IMR-90 (cell line): Measurements from ENCODE around the gene SGSM2. TPM values are rescaled to one million over a fixed set of nuclear protein-coding genes. Genes with fewer than 3 reads are reported as not detected.

Experiments used
- ATAC-seq: fragments of 200-7000 bp; cut with Tn5 transposase; 2 replicates; pipeline ENCODE4 v1.9.1; 2020; ENCODE audit warnings: low read depth, mild to moderate bottlenecking, moderate library complexity
- BruUV-seq: library from RNA; stranded (reverse); fragments of 400-500 nt; replicated peaks from 2 replicates; lab custom pipeline; 2021; lab: Mats Ljungman, UMichigan
- CTCF ChIA-PET: fragments of 300-600 bp; formaldehyde crosslinking; extraction: SDS; loops from one replicate; lab custom pipeline; 2021; ENCODE audit warnings: antibody characterized with exemption; lab: Yijun Ruan, JAX
- POLR2A ChIA-PET: fragments of 300-600 bp; sonication (Branson Sonifier 250); formaldehyde crosslinking; loops from one replicate; lab custom pipeline; 2022; ENCODE audit warnings: antibody characterized with exemption; ENCODE audit not compliant: unreplicated experiment; lab: Charles Lee
- DNase-seq: peaks from one replicate; pipeline ENCODE4 v3.0.0; 2013
- H2AFZ ChIP-seq: replicated peaks from 2 replicates; pipeline ENCODE3; 2013; ENCODE audit warnings: low read length, mild to moderate bottlenecking; ENCODE audit not compliant: poor library complexity
- H2AK5ac ChIP-seq: 2 replicates; pipeline ENCODE4 v1.6.1; 2013; ENCODE audit warnings: low read depth, low read length, inconsistent platforms
- H2AK9ac ChIP-seq: replicated peaks from 2 replicates; pipeline ENCODE3; 2013; ENCODE audit warnings: mild to moderate bottlenecking, low read depth, low read length, moderate library complexity; ENCODE audit not compliant: poor library complexity
- H2BK120ac ChIP-seq: 2 replicates; pipeline ENCODE4 v1.6.1; 2013; ENCODE audit warnings: low read depth, low read length, inconsistent platforms
- H2BK15ac ChIP-seq: 3 replicates; pipeline ENCODE4 v1.6.1; 2013; ENCODE audit warnings: low read depth, low read length, inconsistent platforms
- H2BK20ac ChIP-seq: 2 replicates; pipeline ENCODE4 v1.6.1; 2013; ENCODE audit warnings: low read depth, mild to moderate bottlenecking, inconsistent platforms, low read length, moderate library complexity
- H2BK5ac ChIP-seq: 2 replicates; pipeline ENCODE4 v1.6.1; 2013; ENCODE audit warnings: mild to moderate bottlenecking, low read depth, low read length, inconsistent platforms; ENCODE audit not compliant: poor library complexity, severe bottlenecking
- H3K14ac ChIP-seq: replicated peaks from 2 replicates; pipeline ENCODE4 v1.6.1; 2013; ENCODE audit warnings: low read depth, low read length, inconsistent platforms
- H3K18ac ChIP-seq: 2 replicates; pipeline ENCODE4 v1.6.1; 2013; ENCODE audit warnings: low read depth, low read length, control low read depth
- H3K23ac ChIP-seq: 2 replicates; pipeline ENCODE4 v1.6.1; 2013; ENCODE audit warnings: low read depth, low read length, inconsistent platforms
- H3K27ac ChIP-seq: 2 replicates; pipeline ENCODE4 v1.5.1; 2013; ENCODE audit warnings: mild to moderate bottlenecking, control low read depth, low read length; ENCODE audit not compliant: insufficient read depth
- H3K27me3 ChIP-seq: 2 replicates; pipeline ENCODE4 v1.6.1; 2013; ENCODE audit warnings: low read length; ENCODE audit not compliant: control insufficient read depth, insufficient read depth
- H3K36me3 ChIP-seq: 2 replicates; pipeline ENCODE4 v1.6.1; 2013; ENCODE audit warnings: low read length, mixed read lengths; ENCODE audit not compliant: control insufficient read depth, insufficient read depth
- H3K4ac ChIP-seq: 2 replicates; pipeline ENCODE4 v1.6.1; 2013; ENCODE audit warnings: low read depth, low read length, inconsistent platforms
- H3K4me1 ChIP-seq: 2 replicates; pipeline ENCODE4 v1.6.1; 2013; ENCODE audit warnings: low read length, mixed read lengths; ENCODE audit not compliant: control insufficient read depth, insufficient read depth
- H3K4me2 ChIP-seq: 2 replicates; pipeline ENCODE4 v1.6.1; 2013; ENCODE audit warnings: low read depth, mild to moderate bottlenecking, control low read depth, low read length, moderate library complexity
- H3K4me3 ChIP-seq: 2 replicates; pipeline ENCODE4 v1.5.1; 2013; ENCODE audit warnings: low read depth, mild to moderate bottlenecking, control low read depth, low read length, moderate library complexity; ENCODE audit not compliant: insufficient read depth
- H3K56ac ChIP-seq: 2 replicates; pipeline ENCODE4 v1.6.1; 2013; ENCODE audit warnings: low read length, inconsistent platforms; ENCODE audit not compliant: insufficient read depth; ENCODE audit errors: extremely low read depth
- H3K79me1 ChIP-seq, 2 experiments: 2 replicates each; pipeline ENCODE4 v1.6.1; 2013; ENCODE audit warnings: low read length in 2 of 2, inconsistent platforms in 1 of 2, low read depth in 1 of 2
- H3K9ac ChIP-seq: 2 replicates; pipeline ENCODE4 v1.6.1; 2013; ENCODE audit warnings: low read depth, low read length, control low read depth
- H3K9me1 ChIP-seq: 2 replicates; pipeline ENCODE4 v1.6.1; 2013; ENCODE audit warnings: low read length, inconsistent platforms; ENCODE audit not compliant: insufficient read depth
- H3K9me3 ChIP-seq: 2 replicates; pipeline ENCODE4 v1.6.1; 2013; ENCODE audit warnings: low read length; ENCODE audit not compliant: control insufficient read depth, insufficient read depth
- H4K20me1 ChIP-seq: 2 replicates; pipeline ENCODE4 v1.6.1; 2013; ENCODE audit warnings: low read length, inconsistent platforms; ENCODE audit not compliant: insufficient read depth
- H4K5ac ChIP-seq: 2 replicates; pipeline ENCODE4 v1.6.1; 2013; ENCODE audit warnings: mild to moderate bottlenecking, low read depth, low read length, control low read depth
- H4K8ac ChIP-seq, 2 experiments: 2 replicates each; pipeline ENCODE4 v1.6.1; 2013; ENCODE audit warnings: low read depth in 2 of 2, low read length in 2 of 2, control low read depth in 1 of 2, inconsistent platforms in 1 of 2
- H4K91ac ChIP-seq: 2 replicates; pipeline ENCODE4 v1.6.1; 2013; ENCODE audit warnings: low read depth, low read length, inconsistent platforms; ENCODE audit not compliant: insufficient read depth
- CTCF ChIP-seq: conservative IDR thresholded peaks from 2 replicates; pipeline ENCODE4 v1.5.1; 2012; ENCODE audit warnings: mild to moderate bottlenecking, low read depth, low read length, improper control_type of control experiment
- ELK1 ChIP-seq: fragments of 150-350 bp; IDR thresholded peaks from 2 replicates; pipeline ENCODE4 v1.6.1; 2016; ENCODE audit warnings: low read depth, mild to moderate bottlenecking, low read length, moderate library complexity, borderline replicate concordance
- MAZ ChIP-seq: IDR thresholded peaks from 2 replicates; pipeline ENCODE4 v1.6.1; 2012; ENCODE audit warnings: low read depth, mild to moderate bottlenecking, low read length, improper control_type of control experiment, moderate library complexity, borderline replicate concordance
- RAD21 ChIP-seq: IDR thresholded peaks from 2 replicates; pipeline ENCODE4 v1.6.1; 2012; ENCODE audit warnings: low read length, improper control_type of control experiment
- SMC3 ChIP-seq: fragments of 150-350 bp; IDR thresholded peaks from 2 replicates; pipeline ENCODE4 v1.6.1; 2016; ENCODE audit warnings: low read depth, mild to moderate bottlenecking, antibody characterized with exemption, low read length, moderate library complexity
- WGBS, 2 experiments: methylation state at CpG; one replicate each; pipeline versions ENCODE4 v1.1.5 to v1.1.7; 2013; ENCODE audit warnings: missing lambda C conversion rate in 2 of 2; ENCODE audit not compliant: insufficient read length in 1 of 2; ENCODE audit errors: extremely low coverage in 2 of 2; 5-methylcytosine and 5-hydroxymethylcytosine counted together
- dilution Hi-C: fragments of 300-500 bp; cut with HindIII; formaldehyde crosslinking; loops from one replicate; pipeline ENCODE4 v1.14.3; 2018; ENCODE audit warnings: low sequenced_read_pairs; ENCODE audit not compliant: unreplicated experiment
- in situ Hi-C: fragments of 300-500 bp; cut with MboI; formaldehyde crosslinking; loops from 3 replicates; pipeline ENCODE4 v1.14.3; 2019; ENCODE audit warnings: low sequenced_read_pairs, inconsistent platforms, mixed read lengths
- intact Hi-C: fragments of 100-400 bp; cut with micrococcal nuclease; formaldehyde crosslinking; loops from 2 replicates; pipeline ENCODE4 v1.10.0; 2022
- polyA plus RNA-seq, 3 experiments: library from polyadenylated mRNA; depleted of rRNA; stranded (reverse); fragments of >200 nt; gene quantifications; 2 replicates each; pipeline ENCODE4 v1.2.3, GENCODE V29; 2012; ENCODE audit warnings: low replicate concordance in 1 of 3
- total RNA-seq: library from RNA; depleted of rRNA; stranded (reverse); fragments of >200 nt; gene quantifications from 2 replicates; pipeline ENCODE4 v1.2.3, GENCODE V29; 2012

Gene SGSM2
- total and polyA plus RNA-seq, 2 of the 4 experiments (the other 2 are of a cell fraction) = 13.6 to 81.2 TPM

- DNase-seq (no peak), ATAC-seq (peak; percentile 66)
- Histone ChIP-seq H4K91ac (no peak overlapping the region), H4K8ac (peak overlapping the region in 1 of 2 experiments; percentile 55; a peak in 1 of 4 replicates), H3K9me3 (no peaks in the 10 kb centered on the region), H2BK5ac (no peak overlapping the region), H3K14ac (0 out of 2 replicates have a peak overlapping the region, but pooled peaks have one; percentile 37), H3K23ac (no peak overlapping the region), H3K4me1 (peaks cover 5% of the 10 kb centered on the region), H2BK120ac (no peak overlapping the region), H2BK15ac (no peak overlapping the region), H3K36me3 (peaks cover 9% of the 10 kb centered on the region), H4K20me1 (no peaks in the 10 kb centered on the region), H3K4ac (no peak overlapping the region), H2AK9ac (peak overlapping the region; percentile 83), H4K5ac (no peak overlapping the region), H3K79me1 (peaks cover 4 to 15% of the 10 kb centered on the region in 2 experiments; a peak in 3 of 4 replicates), H3K27me3 (no peaks in the 10 kb centered on the region), H3K4me3 (no peak overlapping the region), H3K4me2 (no peak overlapping the region), H2AFZ (peak overlapping the region; percentile 40), H3K9me1 (peaks cover under 1% of the 10 kb centered on the region; the same call in 1 of the 2 replicates), H3K9ac (0 out of 2 replicates have a peak overlapping the region, but pooled peaks have one; percentile 36), H3K27ac (no peak overlapping the region), H3K18ac (no peak overlapping the region), H3K56ac (no peak overlapping the region), H2BK20ac (no peak overlapping the region), H2AK5ac (peak overlapping the region; percentile 70; the same call in 1 of the 2 replicates)
- TF ChIP-seq SMC3 (peak; percentile 11; the same call in 1 of the 2 replicates), RAD21 (0 out of 2 replicates have a peak, but pooled peaks have one; percentile 3), MAZ (peak; percentile 45), ELK1 (no peak), CTCF (0 out of 2 replicates have a peak, but pooled peaks have one; percentile 22)
- ChIA-PET POLR2A (no interaction called here), CTCF (interaction anchor here (2.1 kb wide), 1 partner anchor 30 kb away, joined by 8 read pairs; no protein-coding TSS in a partner anchor)
- in situ Hi-C loops (loop anchor here (5.0 kb wide), 1 partner anchor 35 kb away; no protein-coding TSS in a partner anchor), dilution Hi-C loops (no loop called here), intact Hi-C loops (no loop called here)
- BruUV-seq = no TSS peak
- WGBS, 2 experiments = 14% methylated on average over 1 of the region's 2 CpGs; no CpG with 5 or more reads in 1 of the 2 experiments
Observed at GRCh38 chr17:2412561-2413021, 75.3 kb downstream of the SGSM2 start.
